HCT116 (cell line): ENCODE results near the gene TBC1D25.

ENCODE experiments used
- ATF3 ChIP-seq: IDR thresholded peaks from 2 replicates; pipeline ENCODE4 v1.6.1; 2012
- CEBPB ChIP-seq: IDR thresholded peaks from 2 replicates; pipeline ENCODE4 v1.6.1; 2012; ENCODE audit warnings: low read depth
- CTCF ChIP-seq, 3 experiments: fragments of 200-600 bp in 1 of 3; sonication (generic) in 1 of 3; IDR thresholded peaks in 2 of 3; conservative IDR thresholded peaks in 1 of 3; 2 replicates each; pipeline ENCODE4 v1.5.1; 2012 to 2017; ENCODE audit warnings: low read depth in 2 of 3, low read length in 2 of 3, antibody characterized with exemption in 1 of 3, borderline replicate concordance in 1 of 3, control low read depth in 1 of 3, mild to moderate bottlenecking in 1 of 3, mixed read lengths in 1 of 3, mixed run types in 1 of 3, moderate library complexity in 1 of 3; ENCODE audit not compliant: insufficient read depth in 1 of 3
- EZH2 ChIP-seq: fragments of 200-600 bp; sonication (generic); IDR thresholded peaks from 2 replicates; pipeline ENCODE4 v1.6.1; 2017; ENCODE audit warnings: antibody characterized with exemption, mixed run types
- JUND ChIP-seq: IDR thresholded peaks from 2 replicates; pipeline ENCODE4 v1.6.1; 2012
- MAX ChIP-seq: IDR thresholded peaks from 2 replicates; pipeline ENCODE4 v1.6.1; 2012
- POLR2A ChIP-seq: IDR thresholded peaks from 2 replicates; pipeline ENCODE4 v1.7.0; 2011; ENCODE audit warnings: borderline replicate concordance; ENCODE audit not compliant: insufficient read depth, insufficient read length; ENCODE audit errors: extremely low read depth
- POLR2AphosphoS5 ChIP-seq: IDR thresholded peaks from 2 replicates; pipeline ENCODE4 v1.6.1; 2011; ENCODE audit warnings: mild to moderate bottlenecking, low read depth, low read length, moderate library complexity
- RAD21 ChIP-seq: IDR thresholded peaks from 2 replicates; pipeline ENCODE4 v1.6.1; 2012; ENCODE audit warnings: low read depth, mild to moderate bottlenecking
- SRF ChIP-seq: IDR thresholded peaks from 2 replicates; pipeline ENCODE4 v1.6.1; 2012; ENCODE audit warnings: low read depth
- TCF7L2 ChIP-seq: IDR thresholded peaks from 2 replicates; pipeline ENCODE4 v1.7.0; 2011; ENCODE audit warnings: borderline replicate concordance, inconsistent platforms; ENCODE audit not compliant: insufficient read depth, insufficient read length; ENCODE audit errors: extremely low read depth
- YY1 ChIP-seq: IDR thresholded peaks from 2 replicates; pipeline ENCODE4 v1.6.1; 2011; ENCODE audit warnings: low read length, low read depth, moderate library complexity, mild to moderate bottlenecking; ENCODE audit not compliant: insufficient replicate concordance; ENCODE audit errors: extremely low read depth
- ZNF274 ChIP-seq: fragments of 200-500 bp; sonication (Bioruptor generic); IDR thresholded peaks from 2 replicates; pipeline ENCODE4 v1.6.1; 2014; ENCODE audit warnings: mild to moderate bottlenecking, low read depth, low read length, inconsistent platforms
- TF ChIP-seq, protein P1 (sequence below): IDR thresholded peaks from 2 replicates; pipeline ENCODE4 v1.6.1; 2012; ENCODE audit warnings: low read depth

GRCh38 chrX:48590203-48591103 is 50.9 kb downstream of the TBC1D25 start:
- TF ChIP-seq EZH2, result no peak
- TF ChIP-seq CTCF (IDR thresholded peaks at IDR 0.05 in 2 of 3, conservative IDR thresholded peaks at IDR 0.05 in 1 of 3; ENCODE audit: borderline replicate concordance in 1 of 3, insufficient read depth in 1 of 3, low read depth in 2 of 3, low read length in 2 of 3), result no peak
- no peak for TF ChIP-seq JUND
- TF ChIP-seq POLR2A, result no peak
- TF ChIP-seq, protein P1, sequence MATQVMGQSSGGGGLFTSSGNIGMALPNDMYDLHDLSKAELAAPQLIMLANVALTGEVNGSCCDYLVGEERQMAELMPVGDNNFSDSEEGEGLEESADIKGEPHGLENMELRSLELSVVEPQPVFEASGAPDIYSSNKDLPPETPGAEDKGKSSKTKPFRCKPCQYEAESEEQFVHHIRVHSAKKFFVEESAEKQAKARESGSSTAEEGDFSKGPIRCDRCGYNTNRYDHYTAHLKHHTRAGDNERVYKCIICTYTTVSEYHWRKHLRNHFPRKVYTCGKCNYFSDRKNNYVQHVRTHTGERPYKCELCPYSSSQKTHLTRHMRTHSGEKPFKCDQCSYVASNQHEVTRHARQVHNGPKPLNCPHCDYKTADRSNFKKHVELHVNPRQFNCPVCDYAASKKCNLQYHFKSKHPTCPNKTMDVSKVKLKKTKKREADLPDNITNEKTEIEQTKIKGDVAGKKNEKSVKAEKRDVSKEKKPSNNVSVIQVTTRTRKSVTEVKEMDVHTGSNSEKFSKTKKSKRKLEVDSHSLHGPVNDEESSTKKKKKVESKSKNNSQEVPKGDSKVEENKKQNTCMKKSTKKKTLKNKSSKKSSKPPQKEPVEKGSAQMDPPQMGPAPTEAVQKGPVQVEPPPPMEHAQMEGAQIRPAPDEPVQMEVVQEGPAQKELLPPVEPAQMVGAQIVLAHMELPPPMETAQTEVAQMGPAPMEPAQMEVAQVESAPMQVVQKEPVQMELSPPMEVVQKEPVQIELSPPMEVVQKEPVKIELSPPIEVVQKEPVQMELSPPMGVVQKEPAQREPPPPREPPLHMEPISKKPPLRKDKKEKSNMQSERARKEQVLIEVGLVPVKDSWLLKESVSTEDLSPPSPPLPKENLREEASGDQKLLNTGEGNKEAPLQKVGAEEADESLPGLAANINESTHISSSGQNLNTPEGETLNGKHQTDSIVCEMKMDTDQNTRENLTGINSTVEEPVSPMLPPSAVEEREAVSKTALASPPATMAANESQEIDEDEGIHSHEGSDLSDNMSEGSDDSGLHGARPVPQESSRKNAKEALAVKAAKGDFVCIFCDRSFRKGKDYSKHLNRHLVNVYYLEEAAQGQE, result no peak
- no peak for TF ChIP-seq ZNF274
- TF ChIP-seq CEBPB, result no peak
- TF ChIP-seq MAX, result no peak
- TF ChIP-seq RAD21, result no peak
- TF ChIP-seq ATF3, result no peak
- TF ChIP-seq YY1, result no peak
- TF ChIP-seq POLR2AphosphoS5, result no peak
- no peak for TF ChIP-seq SRF
- no peak for TF ChIP-seq TCF7L2
